GM21786 (cell line): ENCODE measurements around the gene HOOK2.

Experiments used
- ATAC-seq: cut with Tn5 transposase; IDR thresholded peaks from one replicate; pipeline ENCODE4 v1.9.1; 2021; ENCODE audit not compliant: unreplicated experiment

Gene HOOK2

GRCh38 chr19:12794196-12794941 is 19.0 kb upstream of the HOOK2 start:
- no peak for ATAC-seq

DNA sequence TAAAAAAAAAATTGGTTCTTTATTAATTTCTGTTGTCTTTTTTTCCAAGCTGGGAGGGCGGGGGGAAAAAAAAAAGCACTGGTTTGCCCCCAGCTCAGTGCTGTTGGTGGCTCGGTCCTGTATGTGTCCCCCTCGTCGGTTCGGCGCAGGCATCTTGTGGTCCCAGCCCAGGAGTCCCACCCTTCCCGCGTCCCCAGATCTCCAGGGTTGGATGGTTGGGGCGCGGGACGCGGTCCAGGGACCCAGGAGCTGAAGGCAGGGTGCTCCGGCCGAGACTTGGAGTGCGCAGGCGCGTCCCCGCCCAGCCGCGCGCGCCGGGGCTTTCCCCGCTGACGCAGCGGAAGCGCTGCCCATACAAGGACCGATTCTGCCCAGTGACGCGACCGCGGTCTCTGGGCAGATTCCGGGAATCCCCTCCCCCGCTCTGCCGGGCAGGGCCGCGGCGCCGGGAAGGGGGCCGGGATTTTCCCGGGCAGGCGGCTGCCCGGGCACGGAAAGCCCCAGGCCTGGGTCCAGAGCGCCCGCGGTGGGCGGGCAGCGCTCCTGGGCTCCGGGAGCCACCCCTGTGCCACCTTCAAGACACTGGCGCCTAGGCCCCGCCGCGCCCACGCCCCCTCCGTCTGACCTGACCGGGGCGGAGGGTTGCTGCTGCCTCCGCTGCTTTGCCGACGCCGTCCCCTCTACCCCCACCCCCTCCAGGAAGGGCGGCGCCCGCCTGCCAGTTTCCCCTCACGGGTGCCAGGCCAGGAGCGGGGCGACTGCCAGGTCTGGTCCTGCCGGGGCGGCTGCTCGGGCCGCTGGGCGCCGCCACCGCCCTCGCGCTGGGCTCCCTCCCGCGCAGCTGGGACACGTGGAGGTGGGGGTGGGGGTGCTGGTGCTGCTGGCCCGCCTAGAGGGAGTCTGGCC is 18.2 kb upstream of the HOOK2 start:
- peak; percentile 29 for ATAC-seq

DNA sequence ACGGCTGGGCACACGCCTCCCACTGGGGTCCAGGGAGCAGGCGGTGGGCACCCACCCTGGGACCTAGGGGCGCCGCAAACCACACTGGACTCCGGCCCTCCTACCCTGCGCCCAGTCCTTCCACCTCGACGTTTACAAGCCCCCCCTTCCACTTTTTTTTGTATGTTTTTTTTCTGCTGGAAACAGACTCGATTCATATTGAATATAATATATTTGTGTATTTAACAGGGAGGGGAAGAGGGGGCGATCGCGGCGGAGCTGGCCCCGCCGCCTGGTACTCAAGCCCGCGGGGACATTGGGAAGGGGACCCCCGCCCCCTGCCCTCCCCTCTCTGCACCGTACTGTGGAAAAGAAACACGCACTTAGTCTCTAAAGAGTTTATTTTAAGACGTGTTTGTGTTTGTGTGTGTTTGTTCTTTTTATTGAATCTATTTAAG is 17.5 kb upstream of the HOOK2 start:
- ATAC-seq = no peak

- no peak for ATAC-seq
Measured at GRCh38 chr19:12792051-12792852, 16.9 kb upstream of the HOOK2 start.

GRCh38 chr19:12791345-12792050 is 16.1 kb upstream of the HOOK2 start, which contains the start of gene JUNB:
JUNB (plus strand) TSS chr19:12791486; CDS start chr19:12791772, 286 bp downstream.
- peak; percentile 22 for ATAC-seq

DNA sequence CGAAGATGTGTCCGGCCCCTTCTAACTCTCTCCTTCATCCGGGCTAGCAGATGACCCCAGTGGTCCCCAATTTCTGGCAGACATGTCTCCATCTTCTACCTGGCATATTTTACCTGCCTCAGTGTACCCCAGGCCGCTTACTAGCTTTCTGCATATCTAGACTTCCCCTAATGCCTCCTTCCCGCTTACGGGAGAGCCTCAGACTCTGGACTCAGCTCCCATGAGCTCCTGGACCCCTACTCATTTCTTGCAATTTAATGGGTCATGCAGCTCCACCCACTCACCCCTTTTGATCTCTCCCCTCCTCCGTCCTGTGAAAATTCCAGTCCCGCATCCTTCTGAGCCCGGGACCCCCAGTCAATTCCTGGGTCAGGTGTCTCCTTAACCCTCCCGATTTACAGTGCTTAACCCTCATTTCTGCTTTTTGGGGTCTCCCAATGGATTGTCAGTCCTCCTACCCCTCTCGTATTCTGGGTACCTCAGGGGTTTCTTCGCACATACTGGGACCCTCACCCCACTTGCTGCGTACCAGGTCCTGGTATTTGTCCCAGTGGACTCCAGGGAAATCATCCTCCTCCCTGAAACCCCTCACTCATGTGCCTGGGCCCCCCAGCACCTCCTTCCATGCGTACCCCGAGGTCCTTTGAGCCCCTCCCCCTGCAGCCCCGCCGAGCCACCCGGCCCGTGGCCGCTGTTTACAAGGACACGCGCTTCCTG is 15.4 kb upstream of the HOOK2 start:
- no peak for ATAC-seq

- peak; percentile 37 for ATAC-seq
Measured at GRCh38 chr19:12789904-12790619, 14.7 kb upstream of the HOOK2 start.

GRCh38 chr19:12789098-12789903 is 13.9 kb upstream of the HOOK2 start:
- no peak for ATAC-seq

DNA sequence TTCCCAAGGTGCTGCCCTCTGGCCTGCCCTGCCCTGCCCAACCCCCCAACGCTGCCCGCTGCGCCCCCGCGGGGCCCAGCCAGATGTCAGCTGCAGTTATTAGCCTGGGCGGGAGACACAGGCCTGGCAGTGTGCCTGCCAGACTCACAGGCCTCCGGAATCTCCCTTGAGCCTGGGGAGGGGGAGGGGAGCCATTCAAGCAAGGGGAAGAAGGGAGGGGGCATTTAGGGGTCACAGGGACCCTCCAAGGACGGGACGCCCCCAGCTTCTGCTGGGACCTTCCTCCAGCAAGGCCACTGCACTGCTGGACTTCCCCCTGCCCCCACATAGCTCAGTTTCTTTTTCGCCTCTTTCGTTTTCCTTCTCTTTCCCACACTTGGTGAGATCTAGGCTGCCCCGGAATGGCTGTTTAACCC is 13.3 kb upstream of the HOOK2 start:
- no peak for ATAC-seq

DNA sequence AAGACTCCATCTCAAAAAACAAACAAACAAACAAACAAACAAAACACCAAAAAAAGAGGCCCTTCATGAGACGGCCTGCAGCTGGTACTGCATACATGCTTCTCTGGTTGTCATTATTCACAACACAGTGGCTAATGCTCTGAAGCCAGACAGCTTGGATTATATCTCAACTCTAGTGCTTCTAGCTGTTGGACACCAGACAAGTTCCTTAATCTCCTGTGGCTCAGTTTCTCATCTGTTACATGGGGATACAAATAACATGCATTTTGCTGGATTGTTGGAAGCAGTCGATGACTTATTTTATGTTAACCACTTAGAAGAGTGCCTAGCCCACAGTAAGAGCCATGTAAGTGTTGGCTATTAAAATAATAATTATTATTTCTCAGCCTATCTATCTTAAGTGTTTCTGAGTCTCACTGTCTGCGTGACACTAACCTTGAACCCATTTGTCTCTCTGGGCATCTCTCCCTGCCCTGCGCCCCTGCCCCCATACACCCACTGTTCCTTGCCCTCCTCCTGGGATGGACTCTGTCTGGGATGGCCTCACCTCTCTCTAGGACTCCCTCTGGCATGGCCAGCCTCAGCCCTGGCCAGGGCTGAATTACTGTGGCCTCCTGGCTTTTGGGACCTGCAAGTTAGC is 12.8 kb upstream of the HOOK2 start:
- no peak for ATAC-seq

DNA sequence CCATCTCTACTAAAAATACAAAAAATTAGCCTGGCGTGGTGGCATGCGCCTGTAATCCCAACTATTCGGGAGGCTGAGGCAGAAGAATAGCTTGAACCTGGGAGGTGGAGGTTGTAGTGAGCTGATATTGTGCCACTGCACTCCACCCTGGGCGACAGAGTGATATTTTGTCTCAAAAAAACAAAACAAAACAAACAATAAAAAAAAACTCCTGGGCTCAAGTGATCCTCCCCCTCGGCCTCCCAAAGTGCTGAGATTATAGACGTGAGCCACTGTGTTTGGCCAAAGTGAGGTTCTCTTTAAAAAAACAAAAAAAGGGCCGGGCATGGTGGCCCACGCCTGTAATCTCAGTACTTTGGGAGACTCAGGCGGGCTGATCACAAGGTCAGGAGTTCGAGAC is 12.1 kb upstream of the HOOK2 start:
- no peak for ATAC-seq

DNA sequence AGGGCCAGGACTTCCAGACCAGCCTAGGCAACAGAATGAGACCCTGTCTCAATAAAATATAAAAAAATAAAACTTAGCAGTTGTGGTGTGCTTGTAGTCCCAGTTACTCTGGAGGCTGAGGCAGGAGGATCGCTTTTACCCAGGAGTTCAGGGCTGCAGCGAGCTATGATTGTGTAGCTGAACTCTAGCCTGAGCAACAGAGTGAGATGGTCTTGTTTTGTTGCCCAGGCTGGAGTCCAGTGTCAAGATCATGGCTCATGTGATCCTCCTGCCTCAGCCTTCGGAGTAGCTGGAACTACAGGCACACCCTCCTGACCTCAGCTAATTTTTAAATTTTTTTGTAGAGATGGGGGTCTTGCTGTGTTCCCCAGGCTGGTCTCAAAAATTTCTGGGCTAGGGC is 11.6 kb upstream of the HOOK2 start:
- no peak for ATAC-seq

- no peak for ATAC-seq
Measured at GRCh38 chr19:12786141-12786870, 11.0 kb upstream of the HOOK2 start.

GRCh38 chr19:12785431-12786031 is 10.2 kb upstream of the HOOK2 start:
- ATAC-seq = no peak

GRCh38 chr19:12784871-12785430 is 9.6 kb upstream of the HOOK2 start:
- ATAC-seq = no peak

DNA sequence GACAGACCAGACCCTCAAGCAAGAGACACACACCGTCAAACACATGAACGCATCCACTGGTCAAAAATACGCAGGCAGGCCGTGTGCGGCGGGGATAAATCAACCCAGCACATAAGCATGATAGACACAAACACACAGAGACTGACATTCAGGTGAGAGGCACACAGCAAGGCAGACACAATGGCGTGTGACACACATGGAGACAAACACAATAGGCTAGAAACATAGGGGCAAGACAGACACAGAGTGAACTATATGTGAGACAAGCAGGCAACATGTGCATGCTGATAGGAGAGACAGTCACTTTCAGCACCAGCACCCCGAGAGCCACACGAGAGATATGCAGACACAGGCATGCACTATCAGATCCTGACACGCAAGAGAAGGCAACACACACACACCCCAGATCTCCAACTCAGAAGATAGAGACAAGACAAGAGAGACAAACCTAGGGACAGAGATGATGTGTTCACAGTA is 9.1 kb upstream of the HOOK2 start:
- no peak for ATAC-seq
